CD14-positive monocyte (primary cell): ENCODE data around the gene ASTN2. TPM values are rescaled to one million over a fixed set of nuclear protein-coding genes. Genes with fewer than 3 reads are reported as not detected.

Experiments used
- DNase-seq, 3 donors: peaks; one replicate each; pipeline ENCODE4 v3.0.0-alpha.2; 2011 to 2022
- H2AFZ ChIP-seq: 2 replicates; pipeline ENCODE4 v1.6.0; 2012; ENCODE audit warnings: mild to moderate bottlenecking, low read depth, low read length, inconsistent platforms; ENCODE audit not compliant: insufficient read depth, poor library complexity, severe bottlenecking
- H3K27ac ChIP-seq, 2 donors: 1 replicate in 1 of 2; 2 replicates in 1 of 2; pipeline ENCODE4 v1.5.1; 2012 to 2013; ENCODE audit warnings: low read length in 2 of 2, control low read depth in 1 of 2, inconsistent platforms in 1 of 2, low read depth in 1 of 2, mild to moderate bottlenecking in 1 of 2
- H3K27me3 ChIP-seq, 2 donors: one replicate each; pipeline versions ENCODE4 v1.6.0 to v1.6.1; 2011 to 2013; ENCODE audit warnings: low read length in 2 of 2; ENCODE audit not compliant: control insufficient read depth in 2 of 2, insufficient read depth in 2 of 2
- H3K36me3 ChIP-seq, 2 donors: replicated peaks in 1 of 2; 1 replicate in 1 of 2; 2 replicates in 1 of 2; pipeline versions ENCODE4 v1.5.1 to v1.6.1; 2012 to 2013; ENCODE audit warnings: low read length in 2 of 2, control low read depth in 1 of 2, inconsistent platforms in 1 of 2, mild to moderate bottlenecking in 1 of 2; ENCODE audit not compliant: insufficient read depth in 2 of 2, control insufficient read depth in 1 of 2
- H3K4me1 ChIP-seq, 2 donors: 1 replicate in 1 of 2; 2 replicates in 1 of 2; pipeline versions ENCODE4 v1.5.1 to v1.6.1; 2012 to 2013; ENCODE audit warnings: low read length in 2 of 2, control low read depth in 1 of 2, inconsistent platforms in 1 of 2, mild to moderate bottlenecking in 1 of 2, moderate library complexity in 1 of 2; ENCODE audit not compliant: insufficient read depth in 2 of 2, control insufficient read depth in 1 of 2
- H3K4me2 ChIP-seq: replicated peaks from 2 replicates; pipeline ENCODE3; 2012; ENCODE audit warnings: low read length, moderate library complexity, mild to moderate bottlenecking; ENCODE audit not compliant: poor library complexity, severe bottlenecking; ENCODE audit errors: extremely low read depth
- H3K4me3 ChIP-seq, 3 experiments: fragments of 200-600 bp in 1 of 3; sonication (generic) in 1 of 3; replicated peaks in 1 of 3; 1 replicate in 2 of 3; 2 replicates in 1 of 3; pipeline ENCODE4 v1.5.1; 2011 to 2013; ENCODE audit warnings: low read length in 3 of 3, mild to moderate bottlenecking in 3 of 3, control low read depth in 2 of 3, low read depth in 2 of 3, inconsistent platforms in 1 of 3, moderate library complexity in 1 of 3
- H3K79me2 ChIP-seq: 2 replicates; pipeline ENCODE4 v1.6.0; 2012; ENCODE audit warnings: mild to moderate bottlenecking, control low read depth, inconsistent platforms, low read length, moderate library complexity; ENCODE audit not compliant: insufficient read depth
- H3K9ac ChIP-seq: 2 replicates; pipeline ENCODE4 v1.6.0; 2017; ENCODE audit warnings: low read length, mild to moderate bottlenecking; ENCODE audit not compliant: insufficient read depth, poor library complexity, severe bottlenecking
- H3K9me3 ChIP-seq, 2 donors: replicated peaks in 1 of 2; 1 replicate in 1 of 2; 2 replicates in 1 of 2; pipeline versions ENCODE4 v1.5.1 to v1.6.1; 2012 to 2013; ENCODE audit warnings: low read length in 2 of 2, control low read depth in 1 of 2; ENCODE audit not compliant: control insufficient read depth in 1 of 2, insufficient read depth in 1 of 2
- H4K20me1 ChIP-seq: 2 replicates; pipeline ENCODE4 v1.6.0; 2012; ENCODE audit warnings: mild to moderate bottlenecking, low read length, control low read depth, moderate library complexity; ENCODE audit not compliant: insufficient read depth
- H3K27ac Mint-ChIP-seq, 7 donors: one replicate each; pipeline ENCODE4 v1.8.0; 2020; ENCODE audit warnings: mild to moderate bottlenecking in 7 of 7, mixed read lengths in 7 of 7, moderate library complexity in 6 of 7, inconsistent platforms in 2 of 7
- H3K27me3 Mint-ChIP-seq, 3 donors: one replicate each; pipeline ENCODE4 v1.8.0; 2021 to 2022; ENCODE audit warnings: low read depth in 3 of 3, mild to moderate bottlenecking in 3 of 3, mixed read lengths in 3 of 3, moderate library complexity in 3 of 3, inconsistent platforms in 1 of 3
- H3K36me3 Mint-ChIP-seq, 2 donors: one replicate each; pipeline ENCODE4 v1.8.0; 2020; ENCODE audit warnings: mixed read lengths in 2 of 2, inconsistent platforms in 1 of 2, mild to moderate bottlenecking in 1 of 2
- H3K4me1 Mint-ChIP-seq: one replicate; pipeline ENCODE4 v1.8.0; 2020; ENCODE audit warnings: mild to moderate bottlenecking, mixed read lengths
- H3K4me3 Mint-ChIP-seq, 2 donors: one replicate each; pipeline ENCODE4 v1.8.0; 2020; ENCODE audit warnings: mild to moderate bottlenecking in 2 of 2, mixed read lengths in 2 of 2, moderate library complexity in 1 of 2
- H3K9me3 Mint-ChIP-seq, 7 donors: one replicate each; pipeline ENCODE4 v1.8.0; 2020 to 2022; ENCODE audit warnings: mixed read lengths in 7 of 7, mild to moderate bottlenecking in 6 of 7, moderate library complexity in 6 of 7, inconsistent platforms in 2 of 7
- CTCF ChIP-seq: fragments of 200-600 bp; IDR thresholded peaks from one replicate; pipeline ENCODE4 v1.8.0; 2022; ENCODE audit warnings: antibody characterized with exemption, mild to moderate bottlenecking
- WGBS: methylation state at CpG from one replicate; pipeline ENCODE4 v1.1.5; 2013; ENCODE audit warnings: missing lambda C conversion rate; ENCODE audit not compliant: insufficient coverage; 5-methylcytosine and 5-hydroxymethylcytosine counted together
- intact Hi-C, 2 donors: fragments of 100-400 bp; cut with micrococcal nuclease; formaldehyde crosslinking; loops; one replicate each; pipeline versions ENCODE4 v1.15.0 to v1.15.1; 2023
- polyA plus RNA-seq, 3 donors: library from polyadenylated mRNA; depleted of rRNA in 1 of 3; unstranded in 2 of 3; stranded (reverse) in 1 of 3; fragments of 300-500 nt in 2 of 3; fragments of >200 nt in 1 of 3; fragmentation: Illumina TruSeq in 2 of 3; gene quantifications; 1 replicate in 2 of 3; 2 replicates in 1 of 3; pipeline ENCODE4 v1.2.3, GENCODE V29; 2012 to 2021

Gene ASTN2
- polyA plus RNA-seq, 3 donors = not detected

- intact Hi-C loops = no loop called here
- Mint-ChIP-seq H3K27me3 (peaks cover 1 to 3% (median 3%) of the 10 kb centered on the region in 3 donors), H3K36me3 (no peaks in the 10 kb centered on the region), H3K27ac (no peak overlapping the region), H3K4me3 (no peak overlapping the region), H3K4me1 (peaks cover 15% of the 10 kb centered on the region), H3K9me3 (no peaks in the 10 kb centered on the region)
- Histone ChIP-seq H3K27ac (no peak overlapping the region), H2AFZ (no peak overlapping the region), H3K79me2 (no peaks in the 10 kb centered on the region), H3K27me3 (no peaks in the 10 kb centered on the region), H3K4me1 (peaks cover 11 to 30% of the 10 kb centered on the region in 2 donors), H4K20me1 (no peaks in the 10 kb centered on the region), H3K9ac (no peak overlapping the region), H3K36me3 (no peaks in the 10 kb centered on the region), H3K4me3 (no peak overlapping the region), H3K9me3 (no peaks in the 10 kb centered on the region), H3K4me2 (no peak overlapping the region)
- no peak for DNase-seq
- WGBS = 100% methylated on average over 4 of the region's 7 CpGs
- no peak for TF ChIP-seq CTCF
Observed at GRCh38 chr9:116555119-116555518, 859.7 kb downstream of the ASTN2 start.

GRCh38 chr9:116550696-116551436 lies 864.0 kb downstream of the ASTN2 start:
- peak in 1 of 3 donors; percentile 13 for DNase-seq
- no peak overlapping the region for H2AFZ ChIP-seq
- H3K4me2 ChIP-seq = no peak overlapping the region
- intact Hi-C loops = no loop called here
- H3K9ac ChIP-seq = no peak overlapping the region
- Mint-ChIP-seq H3K27me3 (peaks cover 1 to 3% (median 1%) of the 10 kb centered on the region in 3 donors), H3K36me3 (no peaks in the 10 kb centered on the region), H3K9me3 (no peaks in the 10 kb centered on the region), H3K27ac (no peak overlapping the region), H3K4me1 (peaks cover 26% of the 10 kb centered on the region), H3K4me3 (no peak overlapping the region)
- H3K27me3 ChIP-seq = no peaks in the 10 kb centered on the region
- no peak overlapping the region for H3K4me3 ChIP-seq
- H3K4me1 ChIP-seq = peaks cover 50 to 66% of the 10 kb centered on the region in 2 donors
- TF ChIP-seq CTCF = no peak
- no peaks in the 10 kb centered on the region for H3K36me3 ChIP-seq
- 13% methylated on average over 2 of the region's 3 CpGs for WGBS
- H4K20me1 ChIP-seq = no peaks in the 10 kb centered on the region
- no peaks in the 10 kb centered on the region for H3K79me2 ChIP-seq
- peak overlapping the region in 1 of 2 donors; percentile 62 for H3K27ac ChIP-seq
- no peaks in the 10 kb centered on the region for H3K9me3 ChIP-seq
